Loucy (cell line): Measurements from ENCODE around the gene FOXF1.

Experiments
- EZH2phosphoT487 ChIP-seq: fragments of 200-600 bp; IDR thresholded peaks from 2 replicates; pipeline ENCODE4 v1.6.1; 2018; ENCODE audit warnings: antibody characterized with exemption, mild to moderate bottlenecking, moderate library complexity, borderline replicate concordance
- TF ChIP-seq, protein P1 (sequence below): fragments of 200-600 bp; sonication (generic); conservative IDR thresholded peaks from 2 replicates; pipeline ENCODE4 v1.5.1; 2014; ENCODE audit warnings: mild to moderate bottlenecking, antibody characterized with exemption, low read length

GRCh38 chr16:86547286-86547685, 37.0 kb downstream of the FOXF1 start:
- TF ChIP-seq, protein P1, sequence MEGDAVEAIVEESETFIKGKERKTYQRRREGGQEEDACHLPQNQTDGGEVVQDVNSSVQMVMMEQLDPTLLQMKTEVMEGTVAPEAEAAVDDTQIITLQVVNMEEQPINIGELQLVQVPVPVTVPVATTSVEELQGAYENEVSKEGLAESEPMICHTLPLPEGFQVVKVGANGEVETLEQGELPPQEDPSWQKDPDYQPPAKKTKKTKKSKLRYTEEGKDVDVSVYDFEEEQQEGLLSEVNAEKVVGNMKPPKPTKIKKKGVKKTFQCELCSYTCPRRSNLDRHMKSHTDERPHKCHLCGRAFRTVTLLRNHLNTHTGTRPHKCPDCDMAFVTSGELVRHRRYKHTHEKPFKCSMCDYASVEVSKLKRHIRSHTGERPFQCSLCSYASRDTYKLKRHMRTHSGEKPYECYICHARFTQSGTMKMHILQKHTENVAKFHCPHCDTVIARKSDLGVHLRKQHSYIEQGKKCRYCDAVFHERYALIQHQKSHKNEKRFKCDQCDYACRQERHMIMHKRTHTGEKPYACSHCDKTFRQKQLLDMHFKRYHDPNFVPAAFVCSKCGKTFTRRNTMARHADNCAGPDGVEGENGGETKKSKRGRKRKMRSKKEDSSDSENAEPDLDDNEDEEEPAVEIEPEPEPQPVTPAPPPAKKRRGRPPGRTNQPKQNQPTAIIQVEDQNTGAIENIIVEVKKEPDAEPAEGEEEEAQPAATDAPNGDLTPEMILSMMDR: no peak
- no peak for TF ChIP-seq EZH2phosphoT487
